OCI-LY7 (cell line): ENCODE data around the gene ENOX1. TPM values are rescaled to one million over a fixed set of nuclear protein-coding genes. Genes with fewer than 3 reads are reported as not detected.

Source experiments
- BruUV-seq: library from RNA; stranded (reverse); fragments of 400-500 nt; replicated peaks from 2 replicates; lab custom pipeline; 2021; lab: Mats Ljungman, UMichigan
- CTCF ChIA-PET: fragments of 300-600 bp; sonication (Branson Sonifier 250); formaldehyde crosslinking; loops from one replicate; lab custom pipeline; 2022; ENCODE audit warnings: antibody characterized with exemption; ENCODE audit not compliant: unreplicated experiment; lab: Charles Lee
- POLR2A ChIA-PET: fragments of 300-600 bp; sonication (Branson Sonifier 250); formaldehyde crosslinking; loops from one replicate; lab custom pipeline; 2022; ENCODE audit warnings: antibody characterized with exemption; lab: Charles Lee
- DNase-seq: peaks from one replicate; pipeline ENCODE4 v3.0.0-alpha.2; 2015; ENCODE audit warnings: low spot score
- H2AFZ ChIP-seq: fragments of 200-600 bp; sonication (generic), shearing (Covaris generic); 2 replicates; pipeline ENCODE4 v1.6.1; 2014; ENCODE audit warnings: mild to moderate bottlenecking, antibody characterized with exemption, low read length, moderate library complexity
- H3K27ac ChIP-seq: fragments of 200-600 bp; sonication (generic); 2 replicates; pipeline ENCODE4 v1.5.1; 2014; ENCODE audit warnings: mixed run types, low read depth, mild to moderate bottlenecking, moderate library complexity, low read length, inconsistent platforms; ENCODE audit not compliant: poor library complexity, severe bottlenecking
- H3K36me3 ChIP-seq: fragments of 200-600 bp; sonication (generic); 2 replicates; pipeline ENCODE4 v1.6.1; 2014; ENCODE audit warnings: mild to moderate bottlenecking, antibody characterized with exemption, low read length, moderate library complexity, mixed read lengths; ENCODE audit not compliant: insufficient read depth
- H3K4me1 ChIP-seq: fragments of 200-600 bp; sonication (generic); 2 replicates; pipeline ENCODE4 v1.5.1; 2014; ENCODE audit warnings: mild to moderate bottlenecking, low read length; ENCODE audit not compliant: insufficient read depth, poor library complexity, severe bottlenecking
- H3K4me2 ChIP-seq: fragments of 200-600 bp; sonication (generic); 2 replicates; pipeline ENCODE4 v1.6.1; 2014; ENCODE audit warnings: mild to moderate bottlenecking, low read length
- H3K4me3 ChIP-seq: fragments of 200-600 bp; sonication (generic); 2 replicates; pipeline ENCODE4 v1.5.1; 2014; ENCODE audit warnings: mild to moderate bottlenecking, low read depth, low read length; ENCODE audit not compliant: poor library complexity, severe bottlenecking
- H3K79me2 ChIP-seq: fragments of 200-600 bp; sonication (generic); 2 replicates; pipeline ENCODE4 v1.6.1; 2016; ENCODE audit warnings: low read depth, mild to moderate bottlenecking, low read length, moderate library complexity, mixed read lengths; ENCODE audit not compliant: insufficient read depth
- H3K9me2 ChIP-seq: fragments of 200-600 bp; sonication (generic); 2 replicates; pipeline ENCODE4 v1.6.1; 2016; ENCODE audit warnings: mild to moderate bottlenecking, low read length, mixed read lengths; ENCODE audit not compliant: insufficient read depth
- H3K9me3 ChIP-seq: fragments of 200-600 bp; sonication (generic); 2 replicates; pipeline ENCODE4 v1.6.1; 2014; ENCODE audit warnings: mild to moderate bottlenecking, mixed run types, low read length, mixed read lengths
- H4K20me1 ChIP-seq: fragments of 200-600 bp; sonication (generic); 2 replicates; pipeline ENCODE4 v1.6.1; 2014; ENCODE audit warnings: mild to moderate bottlenecking, antibody characterized with exemption, low read length, moderate library complexity, mixed read lengths; ENCODE audit not compliant: insufficient read depth
- CTCF ChIP-seq: fragments of 200-600 bp; sonication (generic); conservative IDR thresholded peaks from 2 replicates; pipeline ENCODE4 v1.5.1; 2014; ENCODE audit warnings: mild to moderate bottlenecking, antibody characterized with exemption, low read length, moderate library complexity, mixed read lengths
- EZH2phosphoT487 ChIP-seq: fragments of 200-600 bp; sonication (generic); IDR thresholded peaks from 2 replicates; pipeline ENCODE4 v1.6.1; 2018; ENCODE audit warnings: low read depth, borderline replicate concordance, mild to moderate bottlenecking, mixed run types, antibody characterized with exemption, low read length, moderate library complexity, mixed read lengths
- intact Hi-C: fragments of 100-400 bp; cut with micrococcal nuclease; formaldehyde crosslinking; loops from one replicate; pipeline ENCODE4 v1.10.0; 2022; ENCODE audit not compliant: unreplicated experiment
- total RNA-seq, 2 experiments: library from RNA; depleted of rRNA in 1 of 2; stranded (reverse); fragments of >200 nt in 1 of 2; shearing (Covaris generic) in 1 of 2; gene quantifications; 2 replicates each; pipeline ENCODE4 v1.2.3, GENCODE V29; 2014 to 2022

Gene ENOX1
- total RNA-seq, 2 experiments from 2014 or later, result 0.03 TPM; not detected in 1

GRCh38 chr13:43493496-43494000 is 293.2 kb downstream of the ENOX1 start:
- Histone ChIP-seq H2AFZ (no peak overlapping the region), H3K79me2 (no peaks in the 10 kb centered on the region), H4K20me1 (no peaks in the 10 kb centered on the region), H3K4me1 (no peaks in the 10 kb centered on the region), H3K4me2 (no peak overlapping the region), H3K36me3 (no peaks in the 10 kb centered on the region), H3K9me3 (no peaks in the 10 kb centered on the region), H3K9me2 (no peaks in the 10 kb centered on the region), H3K4me3 (no peak overlapping the region), H3K27ac (no peak overlapping the region)
- no peak for DNase-seq
- BruUV-seq, result no TSS peak
- TF ChIP-seq CTCF (no peak), EZH2phosphoT487 (no peak)
- intact Hi-C loops, result no loop called here
- ChIA-PET CTCF (no interaction called here), POLR2A (no interaction called here)

- H3K4me1 ChIP-seq, result no peaks in the 10 kb centered on the region
- no peaks in the 10 kb centered on the region for H3K79me2 ChIP-seq
- no peaks in the 10 kb centered on the region for H3K9me3 ChIP-seq
- no peaks in the 10 kb centered on the region for H4K20me1 ChIP-seq
- no peak overlapping the region for H3K27ac ChIP-seq
- CTCF ChIA-PET, result no interaction called here
- intact Hi-C loops, result no loop called here
- TF ChIP-seq CTCF (no peak), EZH2phosphoT487 (no peak)
- H3K4me3 ChIP-seq, result no peak overlapping the region
- no peaks in the 10 kb centered on the region for H3K9me2 ChIP-seq
- POLR2A ChIA-PET, result no interaction called here
- DNase-seq, result no peak
- no peak overlapping the region for H2AFZ ChIP-seq
- no peaks in the 10 kb centered on the region for H3K36me3 ChIP-seq
- no peak overlapping the region for H3K4me2 ChIP-seq
- no TSS peak for BruUV-seq
Measured at GRCh38 chr13:43492745-43493144, 294.0 kb downstream of the ENOX1 start.

GRCh38 chr13:43492311-43492710 is 294.5 kb downstream of the ENOX1 start:
- no peak for DNase-seq
- no peaks in the 10 kb centered on the region for H3K9me3 ChIP-seq
- H3K4me2 ChIP-seq, result no peak overlapping the region
- ChIA-PET POLR2A (no interaction called here), CTCF (no interaction called here)
- H4K20me1 ChIP-seq, result no peaks in the 10 kb centered on the region
- H3K79me2 ChIP-seq, result no peaks in the 10 kb centered on the region
- H3K4me1 ChIP-seq, result no peaks in the 10 kb centered on the region
- BruUV-seq, result no TSS peak
- no peaks in the 10 kb centered on the region for H3K36me3 ChIP-seq
- no peak for TF ChIP-seq CTCF
- TF ChIP-seq EZH2phosphoT487, result no peak
- no peak overlapping the region for H2AFZ ChIP-seq
- intact Hi-C loops, result no loop called here
- H3K9me2 ChIP-seq, result no peaks in the 10 kb centered on the region
- no peak overlapping the region for H3K27ac ChIP-seq
- no peak overlapping the region for H3K4me3 ChIP-seq
